ENCODE measurements around the gene PNLDC1.
"Not testable (repeated sequence)": the region's sequence is repeated elsewhere in the genome, so short reads cannot be mapped to it uniquely, and the experiment has no call there.

Gene PNLDC1

GRCh38 chr6:159821122-159821521, 21.0 kb downstream of the PNLDC1 start:
- Histone ChIP-seq H3K4me1 (no peaks in the 10 kb centered on the region), H3K9me3 (no peaks in the 10 kb centered on the region), H3K4me3 (ENCODE audit: low read depth, low read length) (no peak overlapping the region), H3K27me3 (peaks cover 3% of the 10 kb centered on the region; the same call in 1 of the 2 replicates), H3K36me3 (no peaks in the 10 kb centered on the region)
- no peak for TF ChIP-seq CTCF (IDR thresholded peaks at IDR 0.05; ENCODE audit: low read depth, low read length)
- no peak for DNase-seq

GRCh38 chr6:159821726-159822125, 21.6 kb downstream of the PNLDC1 start:
- no peaks in the 10 kb centered on the region for H3K9me3 ChIP-seq
- H3K36me3 ChIP-seq = no peaks in the 10 kb centered on the region
- no peak for DNase-seq
- no peak overlapping the region for H3K4me3 ChIP-seq (ENCODE audit: low read depth, low read length)
- TF ChIP-seq CTCF (IDR thresholded peaks at IDR 0.05; ENCODE audit: low read depth, low read length) = no peak
- H3K4me1 ChIP-seq = no peaks in the 10 kb centered on the region
- peaks cover 3% of the 10 kb centered on the region; the same call in 1 of the 2 replicates for H3K27me3 ChIP-seq

- Histone ChIP-seq H3K27me3 (peaks cover 2% of the 10 kb centered on the region; the same call in 1 of the 2 replicates), H3K36me3 (no peaks in the 10 kb centered on the region), H3K4me1 (no peaks in the 10 kb centered on the region), H3K9me3 (no peaks in the 10 kb centered on the region), H3K4me3 (ENCODE audit: low read depth, low read length) (no peak overlapping the region)
- TF ChIP-seq CTCF (IDR thresholded peaks at IDR 0.05; ENCODE audit: low read depth, low read length) = no peak
- DNase-seq = no peak
These were observed 23.9 kb downstream of the PNLDC1 start for GRCh38 chr6:159823953-159824352.

GRCh38 chr6:159824690-159825089, 24.6 kb downstream of the PNLDC1 start:
- H3K27me3 ChIP-seq; H3K4me1 ChIP-seq; H3K4me3 ChIP-seq (ENCODE audit: low read depth, low read length); H3K36me3 ChIP-seq; DNase-seq; H3K9me3 ChIP-seq: not testable (repeated sequence)

- H3K4me1 ChIP-seq = no peaks in the 10 kb centered on the region
- no peak overlapping the region for H3K4me3 ChIP-seq (ENCODE audit: low read depth, low read length)
- H3K9me3 ChIP-seq = no peaks in the 10 kb centered on the region
- H3K27me3 ChIP-seq = no peaks in the 10 kb centered on the region
- DNase-seq = no peak
- no peak for TF ChIP-seq CTCF (IDR thresholded peaks at IDR 0.05; ENCODE audit: low read depth, low read length)
- no peaks in the 10 kb centered on the region for H3K36me3 ChIP-seq
These were observed 25.9 kb downstream of the PNLDC1 start for GRCh38 chr6:159826004-159826403.

GRCh38 chr6:159826968-159827647, 27.0 kb downstream of the PNLDC1 start:
- no peak for DNase-seq
- Histone ChIP-seq H3K4me3 (ENCODE audit: low read depth, low read length) (no peak overlapping the region), H3K4me1 (no peaks in the 10 kb centered on the region), H3K27me3 (no peaks in the 10 kb centered on the region), H3K36me3 (no peaks in the 10 kb centered on the region), H3K9me3 (no peaks in the 10 kb centered on the region)
- TF ChIP-seq CTCF (IDR thresholded peaks at IDR 0.05; ENCODE audit: low read depth, low read length) = no peak

Data from BE2C (cell line).